Stimulated activated CD8-positive, alpha-beta memory T cell treated with anti-CD3 and anti-CD28 coated beads, Interleukin-15, amount 100 ng/mL, for 48 hours (primary cell): Measurements from ENCODE around the gene FAM210A.
"Not testable (repeated sequence)": the region's sequence is repeated elsewhere in the genome, so short reads cannot be mapped to it uniquely, and the experiment has no call there.

Experiments used
- DNase-seq, 2 donors: peaks; one replicate each; pipeline ENCODE4 v3.0.0-alpha.2; 2020; ENCODE audit warnings: low read depth in 2 of 2

The FAM210A gene

GRCh38 chr18:13703899-13704298 is 22.5 kb downstream of the FAM210A start:
- no peak for DNase-seq

GRCh38 chr18:13700153-13700552 is 26.2 kb downstream of the FAM210A start:
- DNase-seq = no peak

GRCh38 chr18:13696961-13697360 is 29.4 kb downstream of the FAM210A start:
- no peak for DNase-seq

GRCh38 chr18:13695337-13695736 is 31.0 kb downstream of the FAM210A start:
- DNase-seq = not testable (repeated sequence)

GRCh38 chr18:13690060-13690459 is 36.3 kb downstream of the FAM210A start:
- not testable (repeated sequence) for DNase-seq

- no peak for DNase-seq
Observed at GRCh38 chr18:13688191-13689136, 37.9 kb downstream of the FAM210A start.

GRCh38 chr18:13684546-13684945 is 41.8 kb downstream of the FAM210A start:
- DNase-seq = no peak

- no peak for DNase-seq
Observed at GRCh38 chr18:13681701-13682100, 44.7 kb downstream of the FAM210A start.

GRCh38 chr18:13680612-13681011 is 45.7 kb downstream of the FAM210A start:
- DNase-seq = no peak

GRCh38 chr18:13677350-13677749 is 49.0 kb downstream of the FAM210A start:
- DNase-seq = not testable (repeated sequence)

GRCh38 chr18:13676471-13676870 is 49.9 kb downstream of the FAM210A start:
- no peak for DNase-seq

GRCh38 chr18:13672657-13673056 is 53.7 kb downstream of the FAM210A start:
- no peak for DNase-seq

- DNase-seq = no peak
Observed at GRCh38 chr18:13661779-13662256, 64.5 kb downstream of the FAM210A start.

- DNase-seq = no peak
Observed at GRCh38 chr18:13661051-13661778, 65.1 kb downstream of the FAM210A start.

- no peak for DNase-seq
Observed at GRCh38 chr18:13660510-13660909, 65.8 kb downstream of the FAM210A start.

- DNase-seq = no peak
Observed at GRCh38 chr18:13658436-13659204, 67.7 kb downstream of the FAM210A start.

- no peak for DNase-seq
Observed at GRCh38 chr18:13657974-13658373, 68.4 kb downstream of the FAM210A start.

- no peak for DNase-seq
Observed at GRCh38 chr18:13653746-13654433, 72.5 kb downstream of the FAM210A start.

- no peak for DNase-seq
Observed at GRCh38 chr18:13649397-13650390, 76.7 kb downstream of the FAM210A start.

GRCh38 chr18:13647761-13648160 is 78.6 kb downstream of the FAM210A start:
- DNase-seq = no peak
